Measurements from ENCODE around the gene SLC25A46. TPM values are rescaled to one million over a fixed set of nuclear protein-coding genes. Genes with fewer than 3 reads are reported as not detected.
A peak's percentile ranks its signal among the peaks of the same experiment; 100 is the strongest.
"Not testable (repeated sequence)": the region's sequence is repeated elsewhere in the genome, so short reads cannot be mapped to it uniquely, and the experiment has no call there.

The SLC25A46 gene
- total and polyA plus RNA-seq, 2 donors (not counting 1 experiment from before 2014, with no cell fraction given): 17.6 to 36.9 TPM

- peak; percentile 47 for ATAC-seq (ENCODE audit: low read depth)
- no peak for TF ChIP-seq EZH2 (IDR thresholded peaks at IDR 0.05; ENCODE audit: borderline replicate concordance, insufficient read depth, low read depth, low read length, poor library complexity, severe bottlenecking)
- peak; percentile 32 for TF ChIP-seq CTCF (IDR thresholded peaks at IDR 0.05)
- H3K36me3 ChIP-seq (replicated peaks in 1 of 2; ENCODE audit: control extremely low read depth in 1 of 2, control insufficient read depth in 1 of 2, extremely low read depth in 1 of 2, insufficient read depth in 2 of 2, low read length in 1 of 2): no peaks in the 10 kb centered on the region
- Mint-ChIP-seq H3K27me3 (peaks cover 3% of the 10 kb centered on the region), H3K4me1 (peaks cover 3% of the 10 kb centered on the region), H3K4me3 (peak overlapping the region; percentile 90), H3K9me3 (ENCODE audit: insufficient read depth) (no peaks in the 10 kb centered on the region), H3K27ac (peak overlapping the region; percentile 77)
- ChIA-PET POLR2A (interaction anchor here (1.2 kb wide), 1 partner anchor 12 kb away, joined by 3 read pairs; the partner anchor contains the start of gene SLC25A46), CTCF (no interaction called here)
- peak overlapping the region; percentile 61 for H3K9ac ChIP-seq (ENCODE audit: low read length)
- no peak for DNase-seq
- H4K20me1 ChIP-seq (ENCODE audit: control insufficient read depth, insufficient read depth, low read length, poor library complexity, severe bottlenecking): no peaks in the 10 kb centered on the region
- intact Hi-C loops (cut with micrococcal nuclease): no loop called here
- H3K79me2 ChIP-seq (ENCODE audit: control insufficient read depth, insufficient read depth, low read length): no peaks in the 10 kb centered on the region
- peak overlapping the region; percentile 36 to 65 (median 50) for H3K4me3 ChIP-seq (ENCODE audit: control extremely low read depth in 1 of 5, extremely low read depth in 1 of 5, insufficient read depth in 1 of 5, low read depth in 2 of 5, low read length in 4 of 5)
- peaks cover 0 to 2% (median 0%) of the 10 kb centered on the region in 3 donors for H3K9me3 ChIP-seq (ENCODE audit: control extremely low read depth in 1 of 3, control insufficient read depth in 2 of 3, insufficient read depth in 1 of 3, low read length in 2 of 3)
- H2AFZ ChIP-seq (ENCODE audit: insufficient read depth, low read depth, low read length, poor library complexity, severe bottlenecking): peak overlapping the region; percentile 78
- peaks cover 0 to 4% of the 10 kb centered on the region in 2 donors for H3K4me1 ChIP-seq (ENCODE audit: control insufficient read depth in 2 of 2, insufficient read depth in 2 of 2, low read length in 2 of 2)
- no CpG with 5 or more reads among the region's 5 CpGs for WGBS (ENCODE audit: insufficient coverage)
- H3K27me3 ChIP-seq (replicated peaks in 1 of 4; ENCODE audit: control extremely low read depth in 1 of 4, control insufficient read depth in 3 of 4, insufficient read depth in 4 of 4, low read length in 3 of 4): no peaks in the 10 kb centered on the region
- peak overlapping the region; percentile 83 for H3K4me2 ChIP-seq (replicated peaks; ENCODE audit: low read depth, low read length, poor library complexity, severe bottlenecking)
- H3K27ac ChIP-seq (ENCODE audit: low read length in 2 of 2): peak overlapping the region in 1 of 2 donors; percentile 49
Observed at GRCh38 chr5:110727025-110727314, 11.8 kb upstream of the SLC25A46 start.

- H4K20me1 ChIP-seq (ENCODE audit: control insufficient read depth, insufficient read depth, low read length, poor library complexity, severe bottlenecking); H3K9me3 Mint-ChIP-seq (ENCODE audit: insufficient read depth); H3K36me3 ChIP-seq (replicated peaks in 1 of 2; ENCODE audit: control extremely low read depth in 1 of 2, control insufficient read depth in 1 of 2, extremely low read depth in 1 of 2, insufficient read depth in 2 of 2, low read length in 1 of 2); H2AFZ ChIP-seq (ENCODE audit: insufficient read depth, low read depth, low read length, poor library complexity, severe bottlenecking); H3K4me1 Mint-ChIP-seq; H3K27ac ChIP-seq (ENCODE audit: low read length in 2 of 2); H3K27ac Mint-ChIP-seq; H3K79me2 ChIP-seq (ENCODE audit: control insufficient read depth, insufficient read depth, low read length); intact Hi-C loops (cut with micrococcal nuclease); H3K9me3 ChIP-seq (ENCODE audit: control extremely low read depth in 1 of 3, control insufficient read depth in 2 of 3, insufficient read depth in 1 of 3, low read length in 2 of 3); H3K4me1 ChIP-seq (ENCODE audit: control insufficient read depth in 2 of 2, insufficient read depth in 2 of 2, low read length in 2 of 2); H3K9ac ChIP-seq (ENCODE audit: low read length); DNase-seq; H3K4me3 Mint-ChIP-seq; H3K4me3 ChIP-seq (ENCODE audit: control extremely low read depth in 1 of 5, extremely low read depth in 1 of 5, insufficient read depth in 1 of 5, low read depth in 2 of 5, low read length in 4 of 5); CTCF ChIA-PET; H3K4me2 ChIP-seq (replicated peaks; ENCODE audit: low read depth, low read length, poor library complexity, severe bottlenecking); H3K27me3 ChIP-seq (replicated peaks in 1 of 4; ENCODE audit: control extremely low read depth in 1 of 4, control insufficient read depth in 3 of 4, insufficient read depth in 4 of 4, low read length in 3 of 4); POLR2A ChIA-PET; ATAC-seq (ENCODE audit: low read depth): not testable (repeated sequence)
- H3K27me3 Mint-ChIP-seq: peaks cover 17% of the 10 kb centered on the region
- WGBS (ENCODE audit: insufficient coverage): 90% methylated on average over 2 of the region's 2 CpGs
Observed at GRCh38 chr5:110731499-110731898, 7.3 kb upstream of the SLC25A46 start.

Measured in B cell (primary cell).